GM12878 (cell line): ENCODE data around the gene AAGAB.

Experiments
- EGR1 ChIP-seq, 2 experiments: IDR thresholded peaks; 1 replicate in 1 of 2; 2 replicates in 1 of 2; pipeline ENCODE4 v1.6.1; 2011 to 2012; ENCODE audit warnings: low read depth in 2 of 2, low read length in 2 of 2, borderline replicate concordance in 1 of 2, mild to moderate bottlenecking in 1 of 2, moderate library complexity in 1 of 2
- SUPT20H ChIP-seq: IDR thresholded peaks from 2 replicates; pipeline ENCODE4 v1.6.1; 2011; ENCODE audit warnings: low read depth, mild to moderate bottlenecking, low read length, moderate library complexity, borderline replicate concordance; ENCODE audit not compliant: control insufficient read depth
- TF ChIP-seq, protein P1 (sequence below): IDR thresholded peaks from 2 replicates; pipeline ENCODE4 v1.6.1; 2012; ENCODE audit warnings: low read depth, low read length, improper control_type of control experiment

- no peak for TF ChIP-seq EGR1 (IDR thresholded peaks at IDR 0.05; ENCODE audit: borderline replicate concordance in 1 of 2, low read depth in 2 of 2, low read length in 2 of 2)
- no peak for TF ChIP-seq SUPT20H
- TF ChIP-seq, protein P1, sequence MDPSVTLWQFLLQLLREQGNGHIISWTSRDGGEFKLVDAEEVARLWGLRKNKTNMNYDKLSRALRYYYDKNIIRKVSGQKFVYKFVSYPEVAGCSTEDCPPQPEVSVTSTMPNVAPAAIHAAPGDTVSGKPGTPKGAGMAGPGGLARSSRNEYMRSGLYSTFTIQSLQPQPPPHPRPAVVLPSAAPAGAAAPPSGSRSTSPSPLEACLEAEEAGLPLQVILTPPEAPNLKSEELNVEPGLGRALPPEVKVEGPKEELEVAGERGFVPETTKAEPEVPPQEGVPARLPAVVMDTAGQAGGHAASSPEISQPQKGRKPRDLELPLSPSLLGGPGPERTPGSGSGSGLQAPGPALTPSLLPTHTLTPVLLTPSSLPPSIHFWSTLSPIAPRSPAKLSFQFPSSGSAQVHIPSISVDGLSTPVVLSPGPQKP: no peak
Observed at GRCh38 chr15:67303490-67304363, 49.3 kb upstream of the AAGAB start.
